ENCODE measurements around the gene APLP1. TPM values are rescaled to one million over a fixed set of nuclear protein-coding genes. Genes with fewer than 3 reads are reported as not detected.

The APLP1 gene
- total RNA-seq, 1 donor from 2014 or later: 618 TPM

GRCh38 chr19:35895911-35896642 is 27.7 kb downstream of the APLP1 start:
- Mint-ChIP-seq H3K9me3 (ENCODE audit: unreplicated experiment) (no peaks in the 10 kb centered on the region), H3K27ac (ENCODE audit: unreplicated experiment) (no peak overlapping the region), H3K4me3 (ENCODE audit: unreplicated experiment) (no peak overlapping the region), H3K4me1 (ENCODE audit: low read depth, unreplicated experiment) (peaks cover 4% of the 10 kb centered on the region), H3K27me3 (ENCODE audit: unreplicated experiment) (peaks cover 3% of the 10 kb centered on the region), H3K36me3 (ENCODE audit: unreplicated experiment) (no peaks in the 10 kb centered on the region)
- DNase-seq: no peak
- TF ChIP-seq, protein P1, sequence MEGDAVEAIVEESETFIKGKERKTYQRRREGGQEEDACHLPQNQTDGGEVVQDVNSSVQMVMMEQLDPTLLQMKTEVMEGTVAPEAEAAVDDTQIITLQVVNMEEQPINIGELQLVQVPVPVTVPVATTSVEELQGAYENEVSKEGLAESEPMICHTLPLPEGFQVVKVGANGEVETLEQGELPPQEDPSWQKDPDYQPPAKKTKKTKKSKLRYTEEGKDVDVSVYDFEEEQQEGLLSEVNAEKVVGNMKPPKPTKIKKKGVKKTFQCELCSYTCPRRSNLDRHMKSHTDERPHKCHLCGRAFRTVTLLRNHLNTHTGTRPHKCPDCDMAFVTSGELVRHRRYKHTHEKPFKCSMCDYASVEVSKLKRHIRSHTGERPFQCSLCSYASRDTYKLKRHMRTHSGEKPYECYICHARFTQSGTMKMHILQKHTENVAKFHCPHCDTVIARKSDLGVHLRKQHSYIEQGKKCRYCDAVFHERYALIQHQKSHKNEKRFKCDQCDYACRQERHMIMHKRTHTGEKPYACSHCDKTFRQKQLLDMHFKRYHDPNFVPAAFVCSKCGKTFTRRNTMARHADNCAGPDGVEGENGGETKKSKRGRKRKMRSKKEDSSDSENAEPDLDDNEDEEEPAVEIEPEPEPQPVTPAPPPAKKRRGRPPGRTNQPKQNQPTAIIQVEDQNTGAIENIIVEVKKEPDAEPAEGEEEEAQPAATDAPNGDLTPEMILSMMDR (IDR thresholded peaks at IDR 0.05; ENCODE audit: partially characterized antibody, unreplicated experiment): no peak

DNA sequence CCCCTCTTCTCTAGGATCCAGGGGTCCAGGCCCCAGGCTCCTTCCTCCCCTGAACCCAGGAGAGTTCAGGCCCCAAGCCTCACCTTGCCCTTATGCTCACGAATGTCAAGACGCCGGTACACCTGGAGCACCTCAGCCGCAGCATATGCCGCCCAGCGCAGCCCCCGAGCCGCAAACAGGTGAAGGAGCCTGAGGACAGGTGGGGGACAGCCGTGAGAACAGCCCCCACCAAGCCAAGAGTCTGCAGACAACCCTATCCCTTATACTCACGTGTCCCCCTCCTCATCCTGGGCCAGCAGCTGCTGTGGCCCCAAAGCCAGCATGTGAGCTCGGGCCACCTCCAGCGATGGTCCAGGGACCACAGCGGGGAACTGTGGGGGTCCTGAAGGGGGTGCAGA is 28.3 kb downstream of the APLP1 start:
- TF ChIP-seq, protein P1 (IDR thresholded peaks at IDR 0.05; ENCODE audit: partially characterized antibody, unreplicated experiment): no peak
- H3K36me3 Mint-ChIP-seq (ENCODE audit: unreplicated experiment): no peaks in the 10 kb centered on the region
- H3K4me3 Mint-ChIP-seq (ENCODE audit: unreplicated experiment): no peak overlapping the region
- peaks cover 4% of the 10 kb centered on the region for H3K4me1 Mint-ChIP-seq (ENCODE audit: low read depth, unreplicated experiment)
- H3K27ac Mint-ChIP-seq (ENCODE audit: unreplicated experiment): no peak overlapping the region
- H3K9me3 Mint-ChIP-seq (ENCODE audit: unreplicated experiment): no peaks in the 10 kb centered on the region
- DNase-seq: no peak
- peaks cover 3% of the 10 kb centered on the region for H3K27me3 Mint-ChIP-seq (ENCODE audit: unreplicated experiment)

- no peak for DNase-seq
- H3K4me1 Mint-ChIP-seq (ENCODE audit: low read depth, unreplicated experiment): peaks cover 10% of the 10 kb centered on the region
- peaks cover 2% of the 10 kb centered on the region for H3K9me3 Mint-ChIP-seq (ENCODE audit: unreplicated experiment)
- no peaks in the 10 kb centered on the region for H3K36me3 Mint-ChIP-seq (ENCODE audit: unreplicated experiment)
- H3K27ac Mint-ChIP-seq (ENCODE audit: unreplicated experiment): no peak overlapping the region
- peaks cover 7% of the 10 kb centered on the region for H3K27me3 Mint-ChIP-seq (ENCODE audit: unreplicated experiment)
- TF ChIP-seq, protein P1 (IDR thresholded peaks at IDR 0.05; ENCODE audit: partially characterized antibody, unreplicated experiment): no peak
- H3K4me3 Mint-ChIP-seq (ENCODE audit: unreplicated experiment): peak overlapping the region; percentile 74
Observed at GRCh38 chr19:35897706-35898451, 29.5 kb downstream of the APLP1 start.

GRCh38 chr19:35898499-35898809 is 30.1 kb downstream of the APLP1 start:
- TF ChIP-seq, protein P1 (IDR thresholded peaks at IDR 0.05; ENCODE audit: partially characterized antibody, unreplicated experiment): no peak
- Mint-ChIP-seq H3K27ac (ENCODE audit: unreplicated experiment) (no peak overlapping the region), H3K4me1 (ENCODE audit: low read depth, unreplicated experiment) (peaks cover 10% of the 10 kb centered on the region), H3K27me3 (ENCODE audit: unreplicated experiment) (peaks cover 9% of the 10 kb centered on the region), H3K36me3 (ENCODE audit: unreplicated experiment) (no peaks in the 10 kb centered on the region), H3K9me3 (ENCODE audit: unreplicated experiment) (peaks cover 3% of the 10 kb centered on the region), H3K4me3 (ENCODE audit: unreplicated experiment) (peak overlapping the region; percentile 87)
- DNase-seq: no peak

All from glutamatergic neuron (in vitro differentiated cells).